ENCODE results near the gene HFM1. TPM values are rescaled to one million over a fixed set of nuclear protein-coding genes. Genes with fewer than 3 reads are reported as not detected.
"Not testable (repeated sequence)": the region's sequence is repeated elsewhere in the genome, so short reads cannot be mapped to it uniquely, and the experiment has no call there.

The HFM1 gene
- total RNA-seq, 1 experiment from 2014 or later, result 2.4 TPM

- Mint-ChIP-seq H3K27me3 (ENCODE audit: low read depth) (peaks cover 13% of the 10 kb centered on the region), H3K36me3 (ENCODE audit: insufficient read depth in 1 of 3, low read depth in 3 of 3) (peaks cover 0 to 5% (median 3%) of the 10 kb centered on the region in 3 experiments; a peak in 1 of 7 replicates), H3K9me3 (no peaks in the 10 kb centered on the region; a peak in 2 of 5 replicates), H3K4me1 (peaks cover 5 to 11% of the 10 kb centered on the region in 2 experiments), H3K27ac (no peak overlapping the region), H3K4me3 (peak overlapping the region in 1 of 2 experiments; percentile 46; a peak in 2 of 5 replicates)
- no peaks in the 10 kb centered on the region for H4K20me1 ChIP-seq (ENCODE audit: control insufficient read depth, insufficient read depth, insufficient read length)
- DNase-seq, result peak; percentile 56
- H3K9me3 ChIP-seq (ENCODE audit: control insufficient read depth, low read depth, low read length), result no peaks in the 10 kb centered on the region
- H3K4me1 ChIP-seq (ENCODE audit: insufficient read depth, low read length), result no peaks in the 10 kb centered on the region
- H2BK20ac ChIP-seq (ENCODE audit: low read depth, low read length, poor library complexity, severe bottlenecking), result no peak overlapping the region
- no peak overlapping the region for H3K23ac ChIP-seq (ENCODE audit: insufficient read length, low read depth, low read length)
- H2AFZ ChIP-seq (ENCODE audit: low read length), result no peak overlapping the region
- no peak overlapping the region for H3K4me2 ChIP-seq (ENCODE audit: insufficient read depth, insufficient read length, low read length)
- no peak overlapping the region for H2BK15ac ChIP-seq (ENCODE audit: low read depth, low read length)
- H4K5ac ChIP-seq (ENCODE audit: insufficient read length, low read depth, low read length), result no peak overlapping the region
- H3K27ac ChIP-seq (ENCODE audit: insufficient read length, low read depth, low read length), result no peak overlapping the region
- H2BK120ac ChIP-seq (ENCODE audit: low read depth, low read length, poor library complexity, severe bottlenecking), result no peak overlapping the region
- no CpG with 5 or more reads among the region's 13 CpGs for WGBS (ENCODE audit: extremely low coverage, insufficient read length, low lambda C conversion rate)
- H2BK5ac ChIP-seq (ENCODE audit: insufficient read length, low read length), result no peak overlapping the region
- H4K8ac ChIP-seq (replicated peaks; ENCODE audit: insufficient read length, low read depth, low read length), result no peak overlapping the region
- no peak overlapping the region for H3K18ac ChIP-seq (ENCODE audit: insufficient read length, low read depth, low read length)
- no peak overlapping the region for H3K56ac ChIP-seq (ENCODE audit: insufficient read length, low read depth, low read length)
- H3K79me2 ChIP-seq (ENCODE audit: insufficient read depth, low read length), result no peaks in the 10 kb centered on the region
- H3K27me3 ChIP-seq (ENCODE audit: insufficient read depth, low read length), result no peaks in the 10 kb centered on the region
- H3K23me2 ChIP-seq (ENCODE audit: insufficient read length, low read depth, low read length, poor library complexity, severe bottlenecking), result no peaks in the 10 kb centered on the region
- H3T11ph ChIP-seq (ENCODE audit: low read length), result no peak overlapping the region
- H2AK5ac ChIP-seq (ENCODE audit: insufficient read length, low read length), result no peak overlapping the region
- no peak overlapping the region for H4K91ac ChIP-seq (ENCODE audit: insufficient read length, low read depth, low read length)
- no peak overlapping the region for H3K4ac ChIP-seq (ENCODE audit: low read depth, low read length)
- TF ChIP-seq CTCF (conservative IDR thresholded peaks at IDR 0.05), result no peak
- H3K9ac ChIP-seq (ENCODE audit: extremely low read depth, insufficient read length, low read length), result no peak overlapping the region
- no peak overlapping the region for H2BK12ac ChIP-seq (ENCODE audit: insufficient read length, low read depth, low read length)
- no peaks in the 10 kb centered on the region for H3K79me1 ChIP-seq (ENCODE audit: insufficient read depth, low read depth, low read length, poor library complexity, severe bottlenecking)
- no peak overlapping the region for H3K14ac ChIP-seq (ENCODE audit: insufficient read depth, low read length)
Observed at GRCh38 chr1:91427741-91428140, 23.1 kb upstream of the HFM1 start.

GRCh38 chr1:91422523-91422922, 17.9 kb upstream of the HFM1 start:
- not testable (repeated sequence) for H3K56ac ChIP-seq (ENCODE audit: insufficient read length, low read depth, low read length); H3K4me1 Mint-ChIP-seq; H3K9me3 Mint-ChIP-seq

More at GRCh38 chr1:91422523-91422922, 17.9 kb upstream of the HFM1 start:
- H3K36me3 Mint-ChIP-seq (ENCODE audit: insufficient read depth in 1 of 3, low read depth in 3 of 3); H3K79me2 ChIP-seq (ENCODE audit: insufficient read depth, low read length); H3K14ac ChIP-seq (ENCODE audit: insufficient read depth, low read length); H3K4me3 Mint-ChIP-seq; H4K8ac ChIP-seq (replicated peaks; ENCODE audit: insufficient read length, low read depth, low read length); H2BK20ac ChIP-seq (ENCODE audit: low read depth, low read length, poor library complexity, severe bottlenecking); H3K23ac ChIP-seq (ENCODE audit: insufficient read length, low read depth, low read length); H2BK120ac ChIP-seq (ENCODE audit: low read depth, low read length, poor library complexity, severe bottlenecking); H3K4ac ChIP-seq (ENCODE audit: low read depth, low read length); H3K9me3 ChIP-seq (ENCODE audit: control insufficient read depth, low read depth, low read length); H4K20me1 ChIP-seq (ENCODE audit: control insufficient read depth, insufficient read depth, insufficient read length); H3K4me2 ChIP-seq (ENCODE audit: insufficient read depth, insufficient read length, low read length); H2BK12ac ChIP-seq (ENCODE audit: insufficient read length, low read depth, low read length); H3K79me1 ChIP-seq (ENCODE audit: insufficient read depth, low read depth, low read length, poor library complexity, severe bottlenecking); H3K4me1 ChIP-seq (ENCODE audit: insufficient read depth, low read length); H4K5ac ChIP-seq (ENCODE audit: insufficient read length, low read depth, low read length); H3K27ac Mint-ChIP-seq; DNase-seq; H3T11ph ChIP-seq (ENCODE audit: low read length); H2AFZ ChIP-seq (ENCODE audit: low read length); H3K23me2 ChIP-seq (ENCODE audit: insufficient read length, low read depth, low read length, poor library complexity, severe bottlenecking); H3K18ac ChIP-seq (ENCODE audit: insufficient read length, low read depth, low read length); H3K9ac ChIP-seq (ENCODE audit: extremely low read depth, insufficient read length, low read length); H2BK5ac ChIP-seq (ENCODE audit: insufficient read length, low read length); H4K91ac ChIP-seq (ENCODE audit: insufficient read length, low read depth, low read length); H2BK15ac ChIP-seq (ENCODE audit: low read depth, low read length); H2AK5ac ChIP-seq (ENCODE audit: insufficient read length, low read length); H3K27me3 ChIP-seq (ENCODE audit: insufficient read depth, low read length); H3K27ac ChIP-seq (ENCODE audit: insufficient read length, low read depth, low read length): not testable (repeated sequence)
- WGBS (ENCODE audit: extremely low coverage, insufficient read length, low lambda C conversion rate), result no CpG with 5 or more reads among the region's 4 CpGs
- peaks cover 15% of the 10 kb centered on the region for H3K27me3 Mint-ChIP-seq (ENCODE audit: low read depth)

Data from H9 (cell line).